NCI-H1930 (cell line): Measurements from ENCODE around the gene VIT.

Source experiments
- DNase-seq, 2 experiments: peaks; one replicate each; lab custom pipeline; 2025; lab: John Stamatoyannopoulos, UW

The VIT gene

GRCh38 chr2:36859366-36859792, 162.9 kb downstream of the VIT start:
- DNase-seq, result no peak

GRCh38 chr2:36861896-36862295, 165.4 kb downstream of the VIT start:
- DNase-seq, result no peak
